Left lung (tissue), 10 donors: ENCODE results near the gene LMF1. TPM values are rescaled to one million over a fixed set of nuclear protein-coding genes. Genes with fewer than 3 reads are reported as not detected.

ENCODE experiments used
- ATAC-seq: fragments of 200-7000 bp; cut with Tn5 transposase; one replicate; pipeline ENCODE4 v1.9.1; 2020; ENCODE audit warnings: moderate library complexity
- DNase-seq, 4 donors: peaks; one replicate each; pipeline ENCODE4 v3.0.0-alpha.2; 2013 to 2020
- H3K27ac ChIP-seq, 2 donors: fragments of 200-600 bp; sonication (generic) in 1 of 2; one replicate each; pipeline versions ENCODE4 v1.5.0 to v1.8.0; 2020 to 2021
- H3K27me3 ChIP-seq, 2 donors: fragments of 200-600 bp; sonication (generic) in 1 of 2; one replicate each; pipeline versions ENCODE4 v1.5.0 to v1.8.0; 2020 to 2021
- H3K36me3 ChIP-seq, 2 donors: fragments of 200-600 bp; sonication (generic) in 1 of 2; one replicate each; pipeline versions ENCODE4 v1.5.0 to v1.8.0; 2020 to 2021
- H3K4me1 ChIP-seq, 2 donors: fragments of 200-600 bp; one replicate each; pipeline ENCODE4 v1.8.0; 2021
- H3K4me3 ChIP-seq, 2 donors: fragments of 200-600 bp; sonication (generic) in 1 of 2; one replicate each; pipeline versions ENCODE4 v1.5.0 to v1.8.0; 2020 to 2021; ENCODE audit warnings: mild to moderate bottlenecking in 1 of 2
- H3K9me3 ChIP-seq, 2 donors: fragments of 200-600 bp; sonication (generic) in 1 of 2; one replicate each; pipeline versions ENCODE4 v1.5.0 to v1.8.0; 2020 to 2021
- intact Hi-C, 2 donors: fragments of 100-400 bp; cut with DNase I; formaldehyde crosslinking; loops; one replicate each; pipeline versions ENCODE4 v1.11.2 to v1.14.2; 2022
- polyA plus RNA-seq, 6 donors: library from polyadenylated mRNA; unstranded; fragments of 120-200 nt; gene quantifications; one replicate each; pipeline ENCODE4 v1.2.1, GENCODE V29; 2013; ENCODE audit not compliant: insufficient read length in 6 of 6
- total RNA-seq, 2 donors: library from RNA; stranded (reverse); fragmentation: NEBNext Ultra II Directional; extraction: Animal tissue kit (Norgen Biotek cat#: 25700); gene quantifications; one replicate each; pipeline ENCODE4 v1.2.1, GENCODE V29; 2021
- TF ChIP-seq, protein P1 (sequence below), 2 donors: fragments of 200-600 bp; sonication (generic) in 1 of 2; IDR thresholded peaks; one replicate each; pipeline versions ENCODE4 v1.5.0 to v1.8.0; 2021; ENCODE audit warnings: antibody characterized with exemption in 2 of 2
- donor health status: DM: no; HTN: yes; CAD: no.
- donor health status: DM: no; HTN: no; CAD: no.

The LMF1 gene
- total and polyA plus RNA-seq, 8 donors = 15.5 to 23.1 (median 20.4) TPM

GRCh38 chr16:874366-875181 lies 96.2 kb downstream of the LMF1 start:
- no peak overlapping the region for H3K4me3 ChIP-seq
- H3K36me3 ChIP-seq = peaks cover 0 to 33% of the 10 kb centered on the region in 2 donors
- intact Hi-C loops = no loop called here
- no peak for ATAC-seq
- H3K27me3 ChIP-seq = no peaks in the 10 kb centered on the region
- DNase-seq = peak in 1 of 4 donors; percentile 81
- no peaks in the 10 kb centered on the region for H3K9me3 ChIP-seq
- H3K4me1 ChIP-seq = no peaks in the 10 kb centered on the region
- no peak overlapping the region for H3K27ac ChIP-seq
- TF ChIP-seq, protein P1, sequence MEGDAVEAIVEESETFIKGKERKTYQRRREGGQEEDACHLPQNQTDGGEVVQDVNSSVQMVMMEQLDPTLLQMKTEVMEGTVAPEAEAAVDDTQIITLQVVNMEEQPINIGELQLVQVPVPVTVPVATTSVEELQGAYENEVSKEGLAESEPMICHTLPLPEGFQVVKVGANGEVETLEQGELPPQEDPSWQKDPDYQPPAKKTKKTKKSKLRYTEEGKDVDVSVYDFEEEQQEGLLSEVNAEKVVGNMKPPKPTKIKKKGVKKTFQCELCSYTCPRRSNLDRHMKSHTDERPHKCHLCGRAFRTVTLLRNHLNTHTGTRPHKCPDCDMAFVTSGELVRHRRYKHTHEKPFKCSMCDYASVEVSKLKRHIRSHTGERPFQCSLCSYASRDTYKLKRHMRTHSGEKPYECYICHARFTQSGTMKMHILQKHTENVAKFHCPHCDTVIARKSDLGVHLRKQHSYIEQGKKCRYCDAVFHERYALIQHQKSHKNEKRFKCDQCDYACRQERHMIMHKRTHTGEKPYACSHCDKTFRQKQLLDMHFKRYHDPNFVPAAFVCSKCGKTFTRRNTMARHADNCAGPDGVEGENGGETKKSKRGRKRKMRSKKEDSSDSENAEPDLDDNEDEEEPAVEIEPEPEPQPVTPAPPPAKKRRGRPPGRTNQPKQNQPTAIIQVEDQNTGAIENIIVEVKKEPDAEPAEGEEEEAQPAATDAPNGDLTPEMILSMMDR (IDR thresholded peaks at IDR 0.05) = no peak

- TF ChIP-seq, protein P1 (IDR thresholded peaks at IDR 0.05) = no peak
- H3K9me3 ChIP-seq = no peaks in the 10 kb centered on the region
- intact Hi-C loops = no loop called here
- H3K36me3 ChIP-seq = peaks cover 0 to 40% of the 10 kb centered on the region in 2 donors
- no peak overlapping the region for H3K27ac ChIP-seq
- DNase-seq (peak in 1 of 4 donors; percentile 69), ATAC-seq (no peak)
- no peaks in the 10 kb centered on the region for H3K27me3 ChIP-seq
- H3K4me1 ChIP-seq = no peaks in the 10 kb centered on the region
- no peak overlapping the region for H3K4me3 ChIP-seq
Observed at GRCh38 chr16:873889-874288, 96.9 kb downstream of the LMF1 start.

GRCh38 chr16:873243-873661 lies 97.5 kb downstream of the LMF1 start:
- TF ChIP-seq, protein P1 (IDR thresholded peaks at IDR 0.05) = no peak
- DNase-seq (peak in 1 of 4 donors; percentile 77), ATAC-seq (no peak)
- Histone ChIP-seq H3K9me3 (no peaks in the 10 kb centered on the region), H3K4me3 (no peak overlapping the region), H3K27ac (no peak overlapping the region), H3K36me3 (peaks cover 0 to 44% of the 10 kb centered on the region in 2 donors), H3K27me3 (no peaks in the 10 kb centered on the region), H3K4me1 (no peaks in the 10 kb centered on the region)
- intact Hi-C loops = no loop called here

GRCh38 chr16:872436-873242 lies 98.1 kb downstream of the LMF1 start:
- ATAC-seq (no peak), DNase-seq (peak in 1 of 4 donors; percentile 61)
- Histone ChIP-seq H3K27ac (no peak overlapping the region), H3K9me3 (no peaks in the 10 kb centered on the region), H3K27me3 (no peaks in the 10 kb centered on the region), H3K4me1 (no peaks in the 10 kb centered on the region), H3K4me3 (no peak overlapping the region), H3K36me3 (peaks cover 0 to 47% of the 10 kb centered on the region in 2 donors)
- TF ChIP-seq, protein P1 (IDR thresholded peaks at IDR 0.05) = no peak
- intact Hi-C loops = no loop called here
